A172 (cell line): ENCODE measurements around the gene IL3. TPM values are rescaled to one million over a fixed set of nuclear protein-coding genes. Genes with fewer than 3 reads are reported as not detected.

ENCODE experiments used
- DNase-seq: peaks from one replicate; pipeline ENCODE4 v3.0.0-alpha.2; 2015; ENCODE audit warnings: low spot score
- total RNA-seq: library from RNA; depleted of rRNA; stranded (reverse); fragments of >200 nt; shearing (Covaris generic); gene quantifications from 2 replicates; pipeline ENCODE4 v1.2.3, GENCODE V29; 2014; rRNA removed

Gene IL3
- not detected in 2 replicates for total RNA-seq

DNA sequence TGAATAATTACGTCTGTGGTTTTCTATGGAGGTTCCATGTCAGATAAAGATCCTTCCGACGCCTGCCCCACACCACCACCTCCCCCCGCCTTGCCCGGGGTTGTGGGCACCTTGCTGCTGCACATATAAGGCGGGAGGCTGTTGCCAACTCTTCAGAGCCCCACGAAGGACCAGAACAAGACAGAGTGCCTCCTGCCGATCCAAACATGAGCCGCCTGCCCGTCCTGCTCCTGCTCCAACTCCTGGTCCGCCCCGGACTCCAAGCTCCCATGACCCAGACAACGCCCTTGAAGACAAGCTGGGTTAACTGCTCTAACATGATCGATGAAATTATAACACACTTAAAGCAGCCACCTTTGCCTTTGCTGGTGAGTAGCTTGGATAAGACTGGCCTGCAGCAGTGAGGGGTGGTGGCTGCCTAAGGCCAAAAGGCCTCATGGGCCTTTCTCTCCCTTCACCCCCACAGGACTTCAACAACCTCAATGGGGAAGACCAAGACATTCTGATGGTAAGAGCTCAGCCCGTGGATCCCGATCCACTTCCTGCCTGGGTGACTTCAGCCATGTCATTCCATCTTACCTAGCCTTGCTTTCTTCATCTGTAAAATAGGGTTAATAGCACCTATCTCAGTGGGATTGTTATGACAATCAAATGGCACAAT, at the start of gene IL3:
TSS of gene IL3 (plus strand) at position 155 of the 661 bp plus-strand sequence. CDS start at position 207, 52 bp downstream.
- DNase-seq: no peak

GRCh38 chr5:132010989-132011621, 49.4 kb upstream of the IL3 start:
- DNase-seq: no peak

DNA sequence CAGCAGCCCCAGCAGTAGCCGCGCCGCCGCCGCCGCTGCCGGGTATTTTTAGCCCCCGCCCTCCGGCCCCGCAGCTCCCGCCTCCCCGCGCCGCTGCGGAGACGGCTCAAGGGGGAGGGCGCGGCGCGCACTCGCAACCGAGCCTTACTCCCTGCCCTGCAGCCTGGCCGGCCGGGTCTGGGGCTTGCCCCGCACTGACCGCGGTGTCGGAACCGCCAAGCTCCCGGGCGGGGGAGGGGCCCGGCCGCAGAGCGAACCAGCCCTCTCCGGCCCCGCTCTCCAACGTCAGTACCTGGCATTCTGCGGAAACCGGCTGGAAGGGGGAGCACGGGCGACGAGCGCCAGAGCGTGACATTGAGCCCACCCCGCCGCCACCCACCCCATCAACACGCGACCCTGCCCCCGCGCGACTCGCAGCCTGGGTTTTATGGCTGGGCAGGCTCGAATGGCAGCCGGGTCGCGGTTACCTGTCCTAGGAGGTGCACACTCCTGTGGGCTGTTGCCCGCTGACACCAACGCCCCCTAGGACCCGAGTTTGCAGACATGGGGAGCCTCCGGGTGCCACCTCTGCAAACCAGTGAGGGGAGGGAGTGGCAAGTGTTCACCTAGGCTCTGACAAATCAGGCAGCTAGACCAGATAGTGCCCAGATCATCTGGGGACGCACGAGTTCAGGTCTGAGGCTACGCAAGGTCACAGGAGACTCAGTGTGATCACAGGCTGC, 48.7 kb upstream of the IL3 start, which contains the start of gene ACSL6:
TSS of gene ACSL6 (minus strand) at position 37 of the 722 bp plus-strand sequence. CDS start 105 bp downstream, outside the sequence.
- no peak for DNase-seq

- DNase-seq: no peak
These were observed 48.0 kb upstream of the IL3 start for GRCh38 chr5:132012371-132013005.

GRCh38 chr5:132013006-132013689, 47.3 kb upstream of the IL3 start:
- no peak for DNase-seq

- DNase-seq: no peak
These were observed 46.7 kb upstream of the IL3 start for GRCh38 chr5:132013711-132014110.

DNA sequence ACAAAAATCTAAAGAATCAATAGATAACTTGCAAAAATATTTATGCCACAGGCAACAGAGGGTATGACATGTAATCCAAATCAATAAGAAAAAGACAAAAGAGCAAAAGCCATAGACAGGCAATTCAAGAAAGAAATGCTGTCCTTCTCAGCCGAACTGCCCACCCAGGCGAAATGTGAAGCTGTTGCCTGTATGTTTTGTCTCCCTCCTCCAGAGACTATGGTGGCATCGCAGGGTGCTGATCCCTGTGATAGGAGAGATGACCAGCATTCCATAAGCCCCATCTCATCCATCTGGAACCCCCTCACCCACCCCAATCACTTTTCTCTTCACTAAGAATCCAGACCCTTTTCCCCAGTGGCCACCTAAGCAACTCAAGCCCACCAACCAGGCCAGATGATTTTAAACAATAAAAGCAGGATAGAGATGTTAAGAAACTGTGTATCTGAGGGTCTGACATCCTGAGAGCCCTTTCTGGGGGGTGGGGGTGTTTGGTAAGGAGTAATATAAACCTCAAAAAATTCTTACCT, 43.7 kb upstream of the IL3 start:
- DNase-seq: no peak

DNA sequence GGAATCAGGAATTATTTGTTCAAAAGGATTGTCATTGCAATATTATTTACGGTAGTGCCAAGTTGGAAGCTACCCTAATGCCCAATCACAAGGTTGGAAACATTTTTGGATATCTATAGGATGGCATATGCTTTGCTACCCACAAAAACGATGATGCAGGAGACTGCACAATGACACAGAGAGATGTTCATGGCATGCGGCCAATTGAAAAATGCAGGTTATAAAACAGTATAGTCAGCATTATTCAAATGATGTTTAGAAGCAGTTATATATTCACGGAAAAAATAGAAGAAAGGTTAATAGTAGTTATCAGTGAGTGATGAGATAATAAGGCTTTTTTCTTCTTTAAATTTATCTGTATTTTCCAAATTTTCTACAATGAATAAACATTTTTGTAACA, 43.1 kb upstream of the IL3 start:
- DNase-seq: no peak

GRCh38 chr5:132017738-132018625, 42.5 kb upstream of the IL3 start:
- DNase-seq: no peak

- DNase-seq: no peak
These were observed 41.1 kb upstream of the IL3 start for GRCh38 chr5:132019337-132019736.

DNA sequence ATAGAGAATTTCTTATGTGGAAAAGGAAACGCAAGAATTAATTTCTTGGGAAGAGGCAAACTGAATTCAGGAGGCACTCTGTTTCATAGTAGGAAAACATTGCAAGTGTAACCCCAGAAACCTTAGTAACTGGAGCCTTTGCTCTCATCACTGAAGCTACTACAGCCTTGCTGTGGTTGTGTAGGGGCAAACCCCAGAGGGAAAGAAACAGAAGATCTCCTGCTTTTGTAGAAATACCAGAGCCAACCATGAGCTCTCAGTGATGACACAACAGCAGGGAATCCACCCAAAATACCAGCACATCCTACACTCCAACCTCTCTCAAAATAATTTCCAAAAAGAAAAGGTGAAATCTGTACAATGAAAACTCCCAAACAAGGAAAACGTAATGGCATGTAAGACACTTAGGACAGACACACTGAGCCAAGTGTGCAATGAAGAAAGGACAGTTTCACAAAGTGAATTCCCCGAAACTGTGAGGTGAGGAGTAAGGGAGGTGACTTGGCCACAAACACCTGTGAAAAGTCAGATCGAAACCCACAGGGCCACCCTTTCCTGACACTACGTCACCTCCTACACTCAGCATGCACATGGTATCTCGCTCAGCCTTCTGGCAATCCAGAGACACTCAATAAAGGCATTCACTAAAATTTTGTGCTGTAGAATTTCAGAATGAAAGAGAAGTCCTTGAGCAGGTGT, 40.4 kb upstream of the IL3 start:
- no peak for DNase-seq

GRCh38 chr5:132020568-132021339, 39.7 kb upstream of the IL3 start:
- DNase-seq: no peak

- DNase-seq: no peak
These were observed 38.8 kb upstream of the IL3 start for GRCh38 chr5:132021654-132022053.

GRCh38 chr5:132022737-132023136, 37.7 kb upstream of the IL3 start:
- DNase-seq: no peak

DNA sequence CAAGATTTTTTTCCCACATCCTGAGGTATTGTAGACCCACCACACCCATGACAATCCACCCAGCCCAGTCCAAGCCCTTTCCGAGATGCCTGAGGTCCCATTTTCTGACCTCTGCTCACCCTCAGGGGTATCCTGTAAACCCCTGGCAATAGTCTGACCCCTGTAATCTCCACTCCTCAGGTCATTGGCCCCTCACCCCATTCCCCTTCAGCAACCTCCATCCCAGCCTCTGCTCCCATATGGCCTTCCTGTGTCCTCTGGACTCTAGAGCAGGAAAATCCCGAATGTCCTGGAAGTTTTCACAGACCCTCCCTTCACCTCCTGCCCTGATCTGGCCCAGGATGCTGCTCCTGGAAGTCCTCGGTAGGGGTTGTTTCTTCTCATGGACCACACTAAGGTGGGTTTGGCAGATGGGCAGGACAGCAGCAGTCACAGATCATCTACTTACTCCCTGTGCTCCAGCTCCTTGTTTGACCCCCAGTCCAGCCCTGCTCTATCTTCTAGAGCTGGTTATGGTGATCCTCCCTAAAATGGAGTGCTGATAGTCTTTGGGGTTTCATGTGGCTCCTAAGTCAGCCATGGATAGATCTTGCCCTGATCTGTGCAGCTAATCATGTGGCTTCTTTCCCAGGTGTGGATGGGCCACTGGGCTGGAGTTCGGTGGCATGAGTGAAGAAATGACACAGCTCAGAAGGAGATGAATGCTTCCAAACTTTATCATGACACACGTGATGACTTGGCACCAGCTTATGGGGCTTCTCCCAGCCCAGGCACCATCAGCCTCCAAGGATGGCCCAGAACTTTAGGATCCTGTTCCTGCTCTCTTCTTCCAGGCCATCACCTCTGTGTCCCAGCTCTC, 37.0 kb upstream of the IL3 start:
- no peak for DNase-seq

DNA sequence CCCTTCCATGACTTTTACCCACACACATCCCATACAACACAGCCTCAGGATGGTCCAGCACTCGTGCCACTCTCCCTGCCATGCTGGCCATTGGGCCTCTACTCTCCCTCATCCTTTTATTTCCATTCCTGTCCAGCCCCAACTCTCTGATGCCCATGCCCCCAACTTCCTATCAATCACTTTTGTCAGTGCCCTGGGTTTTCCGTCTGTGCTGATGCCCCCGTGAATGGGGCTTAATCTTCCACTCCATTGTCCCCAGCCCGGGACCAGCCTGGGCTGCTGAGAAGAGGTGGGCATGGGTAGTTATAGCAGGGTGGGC, 36.4 kb upstream of the IL3 start:
- no peak for DNase-seq

DNA sequence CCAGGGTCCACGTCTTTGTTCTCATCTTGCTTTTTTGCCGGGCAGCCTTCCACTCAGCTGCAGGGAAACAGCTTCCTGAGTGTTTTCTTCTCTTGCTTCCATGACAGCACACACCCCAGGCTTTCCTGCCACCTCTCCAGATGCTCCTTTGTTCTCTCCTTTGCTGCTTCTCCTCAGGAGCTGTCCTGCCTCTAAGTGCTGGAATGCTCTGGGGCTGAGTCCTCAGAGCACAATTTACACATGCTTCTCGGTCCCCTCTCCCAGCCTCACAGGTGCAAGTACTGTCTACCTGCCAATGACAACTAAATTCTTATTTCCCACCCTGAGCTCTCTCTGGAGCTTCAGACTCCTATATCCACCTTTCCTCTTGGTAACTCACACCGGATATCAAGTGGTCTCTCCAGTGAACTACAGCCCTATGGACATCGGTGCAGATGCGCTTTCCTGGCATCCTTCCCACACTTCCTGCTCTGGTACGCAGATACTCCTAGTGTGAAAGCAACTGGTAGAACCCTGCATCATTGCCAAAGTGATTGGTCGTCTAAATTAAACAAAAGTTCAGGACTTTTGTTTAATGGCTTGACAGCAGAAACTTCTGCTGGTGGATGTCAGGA, 35.6 kb upstream of the IL3 start:
- DNase-seq: no peak
